Sigmoid colon (tissue), 4 donors: Measurements from ENCODE around the gene SPATA3.

Source experiments
- EP300 ChIP-seq, 4 donors: sonication (generic); formaldehyde crosslinking; IDR thresholded peaks; one replicate each; pipeline ENCODE4 v1.6.1; 2017; ENCODE audit warnings: antibody characterized with exemption in 4 of 4
- POLR2AphosphoS5 ChIP-seq, 4 donors: sonication (generic); formaldehyde crosslinking; IDR thresholded peaks; one replicate each; pipeline ENCODE4 v1.6.1; 2017; ENCODE audit warnings: antibody characterized with exemption in 4 of 4
- TF ChIP-seq, protein P1 (sequence below), 4 experiments: fragments of 450-650 bp in 3 of 4; fragments of 200-600 bp in 1 of 4; IDR thresholded peaks; one replicate each; pipeline ENCODE4 v1.5.1; 2016 to 2019; ENCODE audit warnings: antibody characterized with exemption in 4 of 4, mild to moderate bottlenecking in 3 of 4, moderate library complexity in 2 of 4

- TF ChIP-seq, protein P1, sequence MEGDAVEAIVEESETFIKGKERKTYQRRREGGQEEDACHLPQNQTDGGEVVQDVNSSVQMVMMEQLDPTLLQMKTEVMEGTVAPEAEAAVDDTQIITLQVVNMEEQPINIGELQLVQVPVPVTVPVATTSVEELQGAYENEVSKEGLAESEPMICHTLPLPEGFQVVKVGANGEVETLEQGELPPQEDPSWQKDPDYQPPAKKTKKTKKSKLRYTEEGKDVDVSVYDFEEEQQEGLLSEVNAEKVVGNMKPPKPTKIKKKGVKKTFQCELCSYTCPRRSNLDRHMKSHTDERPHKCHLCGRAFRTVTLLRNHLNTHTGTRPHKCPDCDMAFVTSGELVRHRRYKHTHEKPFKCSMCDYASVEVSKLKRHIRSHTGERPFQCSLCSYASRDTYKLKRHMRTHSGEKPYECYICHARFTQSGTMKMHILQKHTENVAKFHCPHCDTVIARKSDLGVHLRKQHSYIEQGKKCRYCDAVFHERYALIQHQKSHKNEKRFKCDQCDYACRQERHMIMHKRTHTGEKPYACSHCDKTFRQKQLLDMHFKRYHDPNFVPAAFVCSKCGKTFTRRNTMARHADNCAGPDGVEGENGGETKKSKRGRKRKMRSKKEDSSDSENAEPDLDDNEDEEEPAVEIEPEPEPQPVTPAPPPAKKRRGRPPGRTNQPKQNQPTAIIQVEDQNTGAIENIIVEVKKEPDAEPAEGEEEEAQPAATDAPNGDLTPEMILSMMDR (IDR thresholded peaks at IDR 0.05): no peak
- no peak for TF ChIP-seq POLR2AphosphoS5 (IDR thresholded peaks at IDR 0.05)
- TF ChIP-seq EP300 (IDR thresholded peaks at IDR 0.05): no peak
These were observed 42.8 kb downstream of the SPATA3 start for GRCh38 chr2:231038483-231039293.
